Measurements from ENCODE around the gene SLX9.
A peak's percentile ranks its signal among the peaks of the same experiment; 100 is the strongest.

The SLX9 gene, protein sequence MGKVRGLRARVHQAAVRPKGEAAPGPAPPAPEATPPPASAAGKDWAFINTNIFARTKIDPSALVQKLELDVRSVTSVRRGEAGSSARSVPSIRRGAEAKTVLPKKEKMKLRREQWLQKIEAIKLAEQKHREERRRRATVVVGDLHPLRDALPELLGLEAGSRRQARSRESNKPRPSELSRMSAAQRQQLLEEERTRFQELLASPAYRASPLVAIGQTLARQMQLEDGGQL

DNA sequence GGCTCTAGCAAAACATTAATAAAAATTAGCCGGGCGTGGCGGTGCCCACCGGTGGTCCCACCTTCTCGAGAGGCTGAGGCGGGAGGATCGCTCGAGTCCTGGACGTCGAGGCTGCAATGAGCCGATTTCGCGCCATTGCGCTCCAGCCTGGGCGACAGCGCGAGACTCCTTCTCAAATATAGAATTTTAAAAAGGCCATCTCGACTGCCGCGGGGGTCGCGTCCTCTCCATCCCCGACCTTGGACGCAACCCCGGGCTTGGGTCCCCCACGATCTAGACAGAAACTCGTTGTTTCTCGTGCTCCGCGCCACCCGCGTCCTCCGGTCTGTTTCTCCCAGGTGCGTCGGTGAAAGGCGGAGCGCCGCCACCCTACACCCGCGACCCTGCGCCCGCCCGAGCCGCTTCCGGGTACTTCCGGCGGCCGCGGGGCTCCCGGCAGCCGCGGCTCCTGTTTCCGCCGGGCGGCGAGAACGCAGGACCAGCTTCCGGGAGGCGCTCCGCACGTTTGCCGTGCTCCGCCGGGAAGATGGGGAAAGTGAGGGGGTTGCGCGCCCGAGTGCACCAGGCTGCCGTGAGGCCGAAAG is at the start of gene SLX9:
Gene SLX9 (plus strand): TSS at position 498 of the 584 bp plus-strand sequence. CDS start 29 bp downstream, at position 527.
- peak within 1 kb of the TSS; percentile 92 for H3K4me3 ChIP-seq (ENCODE audit: low read length)
- TF ChIP-seq, protein P1, sequence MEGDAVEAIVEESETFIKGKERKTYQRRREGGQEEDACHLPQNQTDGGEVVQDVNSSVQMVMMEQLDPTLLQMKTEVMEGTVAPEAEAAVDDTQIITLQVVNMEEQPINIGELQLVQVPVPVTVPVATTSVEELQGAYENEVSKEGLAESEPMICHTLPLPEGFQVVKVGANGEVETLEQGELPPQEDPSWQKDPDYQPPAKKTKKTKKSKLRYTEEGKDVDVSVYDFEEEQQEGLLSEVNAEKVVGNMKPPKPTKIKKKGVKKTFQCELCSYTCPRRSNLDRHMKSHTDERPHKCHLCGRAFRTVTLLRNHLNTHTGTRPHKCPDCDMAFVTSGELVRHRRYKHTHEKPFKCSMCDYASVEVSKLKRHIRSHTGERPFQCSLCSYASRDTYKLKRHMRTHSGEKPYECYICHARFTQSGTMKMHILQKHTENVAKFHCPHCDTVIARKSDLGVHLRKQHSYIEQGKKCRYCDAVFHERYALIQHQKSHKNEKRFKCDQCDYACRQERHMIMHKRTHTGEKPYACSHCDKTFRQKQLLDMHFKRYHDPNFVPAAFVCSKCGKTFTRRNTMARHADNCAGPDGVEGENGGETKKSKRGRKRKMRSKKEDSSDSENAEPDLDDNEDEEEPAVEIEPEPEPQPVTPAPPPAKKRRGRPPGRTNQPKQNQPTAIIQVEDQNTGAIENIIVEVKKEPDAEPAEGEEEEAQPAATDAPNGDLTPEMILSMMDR (conservative IDR thresholded peaks at IDR 0.05; ENCODE audit: low read length): no peak
- peak; percentile 76 for DNase-seq (ENCODE audit: low read depth)

DNA sequence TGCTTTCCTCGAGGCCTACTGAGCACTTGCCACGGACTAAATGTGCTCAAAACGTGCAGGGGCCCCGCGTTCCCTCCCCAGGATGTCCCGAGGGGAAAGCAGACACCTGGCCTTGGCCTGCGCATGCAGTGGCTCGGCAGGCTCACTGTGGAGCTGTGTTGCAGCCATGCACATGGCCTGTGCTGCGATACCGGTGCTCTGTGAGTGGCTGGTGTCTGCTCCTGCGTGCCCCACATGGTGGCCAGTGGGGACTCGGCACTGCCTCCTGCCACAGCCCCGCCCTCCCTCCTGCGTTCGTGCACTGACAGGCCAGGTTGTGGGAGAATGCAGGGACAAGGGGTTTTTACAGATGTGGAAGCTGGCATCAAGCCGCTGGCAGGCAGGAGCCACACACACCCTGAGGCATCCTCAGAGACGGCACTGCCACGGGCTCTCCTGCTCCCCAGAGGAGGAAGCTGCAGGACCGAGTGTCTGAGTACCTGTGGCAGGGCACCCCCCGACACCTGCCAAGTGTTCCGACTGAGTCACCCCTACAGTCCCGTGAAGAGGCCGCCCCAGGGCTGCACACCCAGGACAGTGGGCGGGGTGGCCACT is 49.4 kb upstream of the SLX9 start:
- H3K4me3 ChIP-seq (ENCODE audit: low read length): no peak overlapping the region
- no peak for DNase-seq (ENCODE audit: low read depth)
- TF ChIP-seq, protein P1 (conservative IDR thresholded peaks at IDR 0.05; ENCODE audit: low read length): no peak

DNA sequence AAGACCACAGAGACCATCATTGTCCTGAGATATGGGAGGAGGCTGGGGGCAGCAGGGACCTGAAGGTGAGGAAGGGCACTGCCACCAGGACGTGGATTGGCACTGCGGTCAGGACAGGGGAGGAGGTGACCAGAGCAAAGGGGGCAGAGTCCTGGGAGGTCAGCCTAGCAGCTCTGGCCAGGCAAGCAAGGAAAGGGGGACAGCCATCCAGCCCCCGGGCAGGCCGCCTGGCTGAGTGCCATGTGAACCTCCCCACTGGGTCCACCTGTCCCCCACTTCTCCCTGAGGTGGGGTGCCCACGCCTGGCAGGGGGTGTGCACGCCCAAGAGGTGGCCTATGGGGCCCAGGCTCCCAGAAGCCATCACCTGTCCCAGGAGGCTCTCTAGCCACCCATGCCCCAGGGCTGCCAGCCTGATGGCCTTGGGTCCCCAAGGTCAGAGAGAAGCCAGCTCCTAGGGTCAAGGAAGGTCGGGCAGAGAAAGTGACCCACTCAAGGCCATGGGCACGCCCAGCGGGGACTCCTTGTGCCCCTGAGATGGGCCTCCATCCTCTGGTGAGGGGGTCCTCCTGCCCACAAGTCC is 48.8 kb upstream of the SLX9 start:
- DNase-seq (ENCODE audit: low read depth): no peak
- H3K4me3 ChIP-seq (ENCODE audit: low read length): no peak overlapping the region
- TF ChIP-seq, protein P1 (conservative IDR thresholded peaks at IDR 0.05; ENCODE audit: low read length): no peak

DNA sequence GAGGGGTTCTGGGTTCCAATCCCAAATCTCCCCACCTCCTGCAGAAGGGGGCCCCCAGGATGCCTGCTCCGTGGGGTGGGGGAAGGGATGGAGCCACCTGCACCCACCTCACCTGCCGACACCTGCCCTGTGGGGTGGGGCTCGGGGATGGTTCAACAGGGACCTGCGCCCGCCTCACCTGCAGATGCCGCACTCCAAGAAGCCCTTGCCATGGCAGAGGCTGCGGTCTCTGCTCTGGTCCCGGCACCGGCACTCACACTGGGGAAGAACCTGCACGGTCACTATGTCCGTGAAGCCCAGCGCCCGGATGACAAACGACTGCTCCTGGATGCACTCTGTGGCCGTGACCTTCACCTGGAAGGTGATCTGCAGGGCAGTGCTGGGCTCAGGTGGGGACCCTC is 48.2 kb upstream of the SLX9 start:
- TF ChIP-seq, protein P1 (conservative IDR thresholded peaks at IDR 0.05; ENCODE audit: low read length): no peak
- no peak for DNase-seq (ENCODE audit: low read depth)
- H3K4me3 ChIP-seq (ENCODE audit: low read length): no peak overlapping the region

DNA sequence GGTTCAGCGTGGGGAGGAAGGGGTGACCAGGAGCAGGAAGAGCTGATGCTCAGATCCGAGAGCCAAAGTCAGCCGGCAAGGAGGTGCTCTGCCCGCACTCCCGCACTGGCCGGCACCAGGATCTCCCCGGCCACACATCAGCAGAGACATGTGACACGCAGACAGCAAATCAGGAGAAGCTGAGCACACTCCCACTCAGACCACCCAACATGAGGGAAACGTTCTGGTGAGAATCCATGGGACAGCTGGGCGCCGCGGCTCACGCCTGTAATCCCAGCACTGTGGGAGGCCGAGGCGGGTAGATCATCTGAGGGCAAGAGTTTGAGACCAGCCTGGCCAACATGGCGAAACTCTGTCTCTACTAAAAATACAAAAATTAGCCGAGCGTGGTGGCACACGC is 47.7 kb upstream of the SLX9 start:
- no peak overlapping the region for H3K4me3 ChIP-seq (ENCODE audit: low read length)
- no peak for DNase-seq (ENCODE audit: low read depth)
- TF ChIP-seq, protein P1 (conservative IDR thresholded peaks at IDR 0.05; ENCODE audit: low read length): no peak

DNA sequence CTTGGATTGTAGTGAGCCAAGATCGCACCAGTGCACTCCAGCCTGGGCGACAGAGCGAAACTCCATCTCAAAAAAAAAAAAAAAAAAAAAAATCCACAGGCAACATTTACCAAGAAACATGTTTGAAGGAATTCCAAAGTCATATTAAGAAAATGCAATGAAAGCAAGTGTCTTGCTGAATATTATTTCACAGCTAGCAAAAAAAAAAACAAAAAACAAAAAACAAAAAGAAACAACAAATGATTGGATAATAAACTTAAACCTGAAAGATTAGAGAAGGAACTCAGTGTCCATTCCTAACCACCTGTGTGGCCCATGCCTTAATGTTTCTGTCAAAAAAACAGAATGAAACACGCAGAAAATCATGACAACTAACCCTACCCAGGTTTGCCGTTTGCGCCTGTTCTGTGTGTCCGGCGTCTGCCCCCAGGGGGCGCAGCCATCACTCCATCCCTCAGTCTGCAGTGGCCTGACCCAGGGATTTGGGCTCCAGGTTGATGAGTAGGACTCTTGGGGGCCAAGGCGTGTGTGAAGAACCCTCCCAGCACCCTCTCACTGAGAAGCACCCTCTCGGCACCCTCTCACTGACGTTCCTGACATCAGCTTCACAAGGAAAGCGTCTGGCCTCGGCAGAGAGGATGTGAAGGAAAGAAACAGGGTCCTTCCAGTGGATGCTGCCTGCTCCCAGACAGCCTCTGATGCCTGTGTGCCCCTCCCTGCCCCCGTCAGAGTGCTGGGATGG is 47.1 kb upstream of the SLX9 start:
- peak; percentile 44 for DNase-seq (ENCODE audit: low read depth)

More for the DNA sequence above, 47.1 kb upstream of the SLX9 start:
- no peak overlapping the region for H3K4me3 ChIP-seq (ENCODE audit: low read length)
- TF ChIP-seq, protein P1 (conservative IDR thresholded peaks at IDR 0.05; ENCODE audit: low read length): peak; percentile 98
